CD4-positive, alpha-beta T cell treated with Interleukin-12 subunit alpha and Interleukin-12 subunit beta, for 1 hour (primary cell): ENCODE results near the gene CEP131.
"Not testable (repeated sequence)": the region's sequence is repeated elsewhere in the genome, so short reads cannot be mapped to it uniquely, and the experiment has no call there.

ENCODE experiments used
- DNase-seq: peaks from one replicate; pipeline ENCODE4 v3.0.0-alpha.2; 2020

CEP131 gene

DNA sequence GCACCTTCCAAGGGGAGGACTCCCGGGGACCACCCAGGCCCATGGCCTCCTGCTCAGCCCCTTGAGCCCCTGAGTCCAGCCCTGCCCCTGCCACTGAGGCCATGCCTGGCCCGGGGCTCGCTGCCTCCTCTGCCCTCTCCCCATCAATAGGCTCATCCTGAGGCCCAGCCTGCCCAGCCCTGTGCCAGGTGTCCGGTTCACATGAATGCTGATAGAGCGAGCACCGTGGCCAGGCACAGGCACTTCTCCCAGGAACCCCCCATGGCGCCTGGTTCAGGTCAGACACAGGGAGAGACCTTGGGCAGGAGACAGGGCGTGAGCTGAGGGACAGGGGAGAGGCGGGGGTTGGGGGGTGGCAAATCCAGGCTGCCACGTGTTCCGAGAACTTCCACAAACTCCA, 60.3 kb downstream of the CEP131 start:
- DNase-seq, result no peak

DNA sequence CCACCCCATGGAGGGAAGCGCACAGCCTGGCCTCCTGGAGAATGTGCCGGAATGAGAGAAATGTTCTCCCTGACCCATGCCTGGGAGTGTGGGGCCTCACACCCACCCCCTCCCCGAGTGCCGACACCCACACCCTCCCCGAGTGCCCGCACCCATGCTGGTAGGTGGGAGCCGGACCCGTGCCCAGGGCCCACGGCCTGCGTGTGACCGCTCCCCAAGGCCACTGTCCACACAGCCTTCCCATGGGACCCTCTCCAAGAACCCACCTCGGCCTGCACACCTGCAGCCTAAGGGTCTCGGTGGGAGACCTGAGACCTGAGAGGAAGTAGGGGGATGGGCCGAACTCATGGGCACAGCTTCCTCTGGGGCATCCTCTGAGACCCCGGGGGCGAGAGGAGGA, 60.8 kb downstream of the CEP131 start:
- no peak for DNase-seq

DNA sequence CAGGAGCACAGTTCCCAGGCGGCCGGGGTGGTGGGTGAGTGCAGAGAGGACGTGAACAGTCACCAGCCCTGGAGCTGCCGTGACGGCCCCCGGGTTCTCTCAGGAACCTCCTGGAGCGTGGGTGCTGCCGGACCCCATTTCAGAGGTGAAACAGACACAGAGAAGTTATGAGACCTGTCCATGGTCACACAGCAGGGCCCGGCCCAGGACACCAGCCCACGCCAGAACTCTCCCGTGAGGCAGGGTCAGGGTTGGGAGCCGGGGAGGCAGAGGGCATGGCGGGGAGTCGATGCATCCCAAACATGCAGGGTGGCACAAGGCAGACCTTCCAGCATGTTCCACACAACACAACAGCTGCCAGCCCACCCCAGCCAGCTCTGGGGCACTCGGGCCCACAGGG, 61.2 kb downstream of the CEP131 start:
- no peak for DNase-seq

DNA sequence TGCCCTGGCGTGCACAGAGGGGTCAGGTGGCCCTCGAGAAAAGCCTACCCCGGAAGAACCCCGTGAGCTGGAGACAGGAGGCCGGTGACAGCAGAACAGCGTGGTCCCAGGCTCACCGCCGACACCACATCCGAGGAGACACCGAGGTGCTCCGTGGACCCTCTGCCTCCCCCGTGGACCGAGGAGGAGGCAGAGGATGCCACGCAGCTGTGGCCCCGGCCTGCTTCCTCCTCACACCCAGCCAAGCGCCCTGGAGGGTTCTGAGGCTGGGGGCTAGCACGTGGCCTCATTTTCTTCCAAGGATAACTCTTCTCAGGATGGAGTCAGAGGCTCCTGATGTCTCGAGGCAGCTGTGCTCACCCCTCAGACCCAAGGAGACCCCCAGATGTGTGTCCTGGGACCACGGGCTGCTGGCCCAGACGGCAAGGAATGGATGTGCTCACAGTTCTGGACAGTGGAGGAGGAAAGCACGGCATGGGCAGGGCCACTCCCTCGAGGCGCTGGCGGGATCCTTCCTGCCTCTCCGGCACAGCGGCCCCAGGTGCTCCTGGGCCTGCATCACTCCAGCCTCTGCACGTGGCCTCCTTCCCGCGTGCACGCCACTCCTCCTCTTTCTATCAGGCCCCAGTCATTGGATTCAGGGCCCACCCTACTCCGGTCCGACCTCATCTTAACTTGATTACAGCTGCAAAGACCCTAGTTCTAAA, 61.9 kb downstream of the CEP131 start:
- no peak for DNase-seq

DNA sequence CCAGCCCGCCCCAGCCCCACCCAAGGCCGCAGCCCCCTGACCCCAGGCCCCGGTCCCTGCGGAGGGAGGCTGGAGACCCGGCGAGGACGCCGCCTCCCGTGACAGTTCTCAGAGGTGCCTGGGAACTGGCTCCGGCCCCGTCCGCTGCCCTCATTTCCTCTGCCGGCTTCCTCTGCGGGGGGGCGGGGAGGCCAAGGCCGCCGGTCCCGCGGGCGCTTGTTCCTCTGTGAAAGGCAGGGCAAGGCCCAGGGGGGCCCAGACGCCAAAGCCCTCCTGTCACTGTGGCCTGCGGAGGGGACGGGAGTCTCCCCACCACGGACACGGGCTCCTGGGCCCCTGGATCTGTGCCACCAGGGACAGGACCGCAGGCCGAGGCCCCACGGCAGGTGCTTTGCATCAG, 62.5 kb downstream of the CEP131 start:
- no peak for DNase-seq

DNA sequence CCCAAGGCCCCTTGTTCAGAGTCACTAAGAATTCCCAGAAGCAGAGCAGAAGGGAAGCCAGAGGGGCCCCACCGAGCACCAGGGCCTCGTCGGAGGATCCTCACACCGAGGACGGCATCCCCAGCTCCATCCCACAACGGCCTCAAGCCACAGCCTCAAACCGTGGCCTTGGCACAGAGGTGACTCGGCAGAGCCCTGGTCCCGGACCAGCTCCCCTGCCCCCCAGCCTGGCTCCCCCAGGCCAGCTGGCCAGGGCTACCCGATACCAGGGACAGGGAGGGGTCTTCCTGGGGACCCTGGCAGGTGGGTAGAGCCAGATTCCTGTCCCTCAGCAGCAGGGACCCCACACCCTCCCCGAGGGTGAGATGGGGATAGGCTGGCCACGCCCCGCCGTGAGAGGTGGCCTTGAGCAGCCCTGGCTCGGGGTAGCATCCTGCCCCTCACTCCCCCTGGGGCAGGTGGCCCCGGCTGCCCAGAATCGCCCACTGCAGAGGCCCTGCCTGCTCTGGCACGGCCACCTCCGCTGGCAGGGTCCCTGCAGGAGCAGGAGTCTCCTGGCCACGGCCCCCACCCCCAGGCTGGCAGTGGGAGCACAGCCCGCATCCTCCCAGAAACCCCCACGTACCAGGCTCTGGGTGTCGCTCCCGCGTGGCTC, 63.0 kb downstream of the CEP131 start:
- DNase-seq, result no peak

DNA sequence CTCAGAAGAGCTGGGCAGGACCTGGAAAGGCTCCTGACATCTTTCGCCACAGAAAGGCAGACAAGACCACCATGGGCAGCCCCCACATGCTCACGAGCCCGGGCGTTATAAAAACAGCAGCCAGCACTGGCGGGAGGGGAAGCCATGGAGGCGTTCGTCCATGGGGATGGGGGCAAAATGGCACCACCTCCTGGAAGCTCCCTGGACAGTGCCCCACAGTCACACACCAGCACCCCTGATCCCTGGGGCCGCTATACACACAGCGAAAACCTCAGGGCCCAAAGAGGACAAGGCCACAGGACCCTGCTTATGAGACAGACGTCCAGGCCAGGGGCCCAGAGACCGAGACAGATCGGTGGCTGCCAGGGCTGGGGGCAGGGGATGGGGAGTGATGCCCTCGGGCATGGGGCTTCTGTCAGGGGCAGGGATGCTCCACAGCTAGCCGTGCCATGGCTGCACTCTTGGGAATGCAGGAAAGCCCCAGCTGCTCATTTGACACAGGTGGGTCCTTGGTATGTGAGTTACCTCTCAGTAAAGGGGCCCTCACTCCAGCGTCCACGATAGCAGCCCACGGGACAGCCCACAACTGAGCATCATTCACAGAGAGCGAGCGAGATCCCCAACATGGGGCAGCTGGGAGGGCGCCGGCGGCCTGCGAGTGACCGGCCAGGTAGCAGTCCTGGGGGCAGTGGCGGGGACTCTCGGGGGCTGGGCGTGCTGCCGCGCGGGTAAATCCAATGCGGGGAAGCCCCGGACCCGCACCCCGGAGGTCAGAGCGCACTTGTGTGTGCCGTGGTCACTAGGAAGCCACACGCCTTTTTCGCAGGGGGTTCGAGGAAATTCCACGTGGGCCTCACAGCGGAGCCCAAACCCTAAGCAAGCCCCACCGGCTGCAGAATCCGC, 63.8 kb downstream of the CEP131 start:
- DNase-seq, result no peak

DNA sequence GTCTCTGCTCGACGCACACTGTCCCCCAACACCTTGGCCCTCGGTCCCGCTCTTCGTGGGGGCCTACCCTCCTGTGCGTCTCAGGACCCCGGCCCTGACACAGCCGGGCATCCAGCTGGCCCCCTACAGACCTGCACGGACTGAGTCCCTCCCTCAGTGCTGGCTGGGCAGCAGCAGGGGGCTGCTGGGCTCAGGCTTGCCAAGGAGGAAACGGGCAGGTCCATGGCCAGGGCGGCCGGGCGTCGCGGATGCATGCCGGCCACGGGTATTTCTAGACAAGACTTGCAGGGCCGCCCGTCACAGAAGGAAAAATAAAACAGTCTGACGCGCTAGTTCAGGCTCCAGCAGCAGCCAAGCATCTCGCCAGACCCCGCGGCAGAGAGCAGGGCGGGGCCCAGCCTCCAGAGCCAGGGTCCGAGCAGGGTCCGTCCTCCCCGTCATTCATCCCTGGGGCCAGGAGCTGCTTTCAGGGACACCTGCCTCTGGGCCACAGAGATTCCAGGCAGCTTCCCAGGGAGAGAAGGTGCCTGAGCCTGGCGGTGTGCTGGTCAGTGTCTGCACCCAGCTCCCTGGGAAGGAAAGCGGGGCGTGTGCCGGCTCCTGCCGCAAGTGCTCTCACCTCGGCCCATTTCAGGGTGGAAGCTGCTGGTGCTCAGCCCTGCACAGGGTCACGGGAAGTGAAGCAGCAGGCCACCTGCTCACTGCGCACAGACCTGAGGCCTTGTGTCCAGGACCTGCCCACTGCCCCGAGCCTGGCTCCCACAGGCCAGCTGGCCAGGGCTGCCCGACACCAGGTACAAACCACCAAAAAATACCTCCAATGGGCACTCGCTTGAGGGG, 64.7 kb downstream of the CEP131 start:
- no peak for DNase-seq

DNA sequence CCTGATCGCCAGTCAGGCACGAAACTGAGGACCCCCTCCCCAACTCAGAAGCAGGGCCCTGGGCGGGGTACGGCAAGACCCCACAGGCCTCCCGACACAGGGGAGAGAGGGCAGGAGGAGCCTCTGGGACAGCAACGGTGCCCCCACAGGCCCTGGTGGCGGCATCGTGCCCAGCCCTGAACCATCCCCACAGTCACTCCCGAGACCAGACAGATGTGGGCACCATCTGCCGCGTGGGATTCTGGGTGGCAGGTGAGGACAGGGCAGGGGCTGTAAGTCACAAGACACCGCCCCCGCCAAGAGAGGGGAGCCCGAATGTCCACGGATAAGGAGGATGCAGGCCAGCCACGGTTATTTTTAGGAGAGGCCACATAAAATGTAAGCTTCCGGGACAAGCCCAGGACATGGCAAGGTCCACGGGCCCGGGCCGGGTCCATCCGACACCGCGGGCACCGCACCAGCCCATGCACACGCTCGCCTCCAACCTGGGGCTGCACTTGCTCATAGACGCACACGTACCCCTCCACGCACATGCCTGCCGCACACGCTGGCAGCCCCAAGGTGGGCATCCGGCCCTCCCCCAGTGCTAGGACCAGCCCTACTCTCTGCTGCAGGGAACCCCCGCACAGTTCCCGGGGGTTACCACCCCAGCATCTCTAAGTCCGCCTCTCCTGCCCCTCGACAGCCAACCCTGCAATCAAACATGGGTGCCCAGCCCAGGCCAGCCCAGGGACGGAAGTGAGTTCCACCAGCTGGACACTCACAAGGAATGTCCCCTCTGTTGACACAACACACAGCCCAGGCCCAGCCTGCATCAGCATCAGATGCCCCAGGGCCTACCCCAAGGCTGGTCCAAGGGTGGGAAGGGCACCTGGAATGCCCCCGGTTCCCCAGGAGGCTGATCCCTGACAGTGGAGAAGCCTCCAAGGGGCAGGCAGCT, 65.6 kb downstream of the CEP131 start:
- no peak for DNase-seq

DNA sequence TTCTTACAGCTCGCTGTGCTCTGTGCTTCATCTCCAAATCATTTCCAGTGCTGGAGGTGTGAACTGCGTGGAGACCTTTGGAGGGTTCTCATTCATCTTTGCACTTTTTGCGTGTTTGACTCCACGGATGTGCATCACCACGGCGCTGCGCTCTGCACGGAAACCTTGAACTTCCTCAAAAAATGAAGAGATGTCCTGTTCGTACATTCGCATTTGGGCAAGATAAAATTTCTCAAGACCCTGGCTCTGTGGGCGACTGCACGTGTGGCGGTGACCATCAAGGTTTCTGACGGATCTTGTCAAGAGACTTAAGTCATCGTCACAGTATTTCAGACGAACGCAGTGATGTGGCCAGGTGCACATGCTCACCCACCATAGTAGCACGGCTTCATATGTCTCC, 67.8 kb downstream of the CEP131 start:
- no peak for DNase-seq

DNA sequence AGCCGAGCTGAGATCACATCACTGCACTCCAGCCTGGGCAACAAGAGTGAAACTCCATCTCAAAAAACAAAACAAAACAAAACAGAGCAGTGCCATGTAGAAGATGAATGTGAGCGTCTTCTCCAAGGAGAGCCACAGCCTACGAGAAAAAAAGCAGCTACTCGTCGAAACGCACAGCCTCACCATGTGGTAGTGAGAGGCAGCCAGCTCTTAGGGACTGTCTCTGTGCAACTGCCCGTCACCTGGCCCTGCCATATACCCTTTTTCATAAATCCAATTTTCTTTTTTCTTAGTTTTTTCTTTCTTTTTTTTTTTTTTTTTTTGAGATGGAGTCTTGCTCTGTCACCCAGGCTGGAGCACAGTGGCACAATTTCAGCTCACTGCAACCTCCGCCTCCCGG, 68.7 kb downstream of the CEP131 start:
- not testable (repeated sequence) for DNase-seq

DNA sequence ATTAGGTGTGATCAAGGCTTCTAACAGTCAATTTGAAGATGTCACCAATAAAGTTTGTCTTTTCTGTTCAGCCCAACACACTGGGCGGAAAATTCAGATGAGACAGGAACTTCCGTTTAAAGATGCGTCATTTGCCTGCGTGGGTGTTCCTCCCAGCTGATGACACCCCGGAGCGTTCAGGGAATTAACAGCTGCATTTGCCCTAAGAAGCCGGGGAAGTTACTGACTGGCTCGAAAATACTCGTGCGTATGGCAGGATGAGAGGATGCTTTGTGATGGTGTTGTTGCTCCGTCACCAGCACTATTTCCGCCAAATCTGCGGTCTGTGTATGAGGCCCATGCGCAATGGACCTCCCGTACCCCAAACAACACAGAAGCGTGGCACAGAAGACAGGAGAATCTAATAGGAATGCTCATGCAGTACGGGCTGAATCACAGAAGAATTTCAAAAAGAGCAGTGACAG, 69.4 kb downstream of the CEP131 start:
- DNase-seq, result peak; percentile 27

DNA sequence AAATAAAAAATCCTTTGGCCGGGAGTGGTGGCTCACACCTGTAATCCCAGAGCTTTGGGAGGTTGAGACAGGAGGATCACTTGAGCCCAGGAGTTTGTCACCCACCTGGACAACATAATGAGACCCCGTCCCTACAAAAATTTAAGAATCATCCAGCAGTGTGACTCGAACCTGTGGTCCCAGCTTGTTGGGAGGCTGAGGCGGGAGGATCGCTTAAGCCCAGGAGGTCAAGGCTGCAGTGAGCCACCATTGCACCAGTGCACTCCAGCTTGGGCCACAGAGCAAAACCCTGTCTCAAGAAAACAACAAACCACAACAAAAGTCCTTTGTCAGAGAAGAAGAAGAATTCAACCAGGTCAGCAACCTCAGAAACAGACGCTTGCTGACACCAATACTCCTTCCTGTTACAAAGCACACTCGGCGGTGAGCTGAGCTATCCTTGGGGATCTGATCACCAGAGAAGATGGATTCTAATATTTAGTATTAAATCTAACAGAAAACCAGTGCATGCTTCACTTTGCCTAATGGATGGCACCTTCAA, 70.4 kb downstream of the CEP131 start:
- DNase-seq, result no peak

DNA sequence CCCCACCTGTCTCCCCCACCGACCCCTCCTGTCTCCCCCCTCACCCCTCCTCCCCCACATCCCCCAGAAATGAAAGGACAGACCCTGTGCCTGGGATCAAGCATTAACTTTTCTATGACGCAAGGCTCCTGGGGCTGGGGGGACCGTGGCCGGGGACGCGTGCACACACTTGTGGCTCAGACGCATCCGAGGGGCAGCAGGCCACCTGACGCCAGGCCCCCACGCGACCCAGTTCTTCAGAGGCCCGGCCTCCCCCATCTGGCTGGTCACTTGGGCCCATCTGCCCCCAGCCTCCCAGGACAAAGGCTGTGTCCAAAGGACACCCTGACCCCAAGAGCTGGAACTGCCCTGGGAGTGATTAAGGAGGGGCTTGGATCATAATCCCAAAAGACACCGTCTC, 71.5 kb downstream of the CEP131 start:
- no peak for DNase-seq

DNA sequence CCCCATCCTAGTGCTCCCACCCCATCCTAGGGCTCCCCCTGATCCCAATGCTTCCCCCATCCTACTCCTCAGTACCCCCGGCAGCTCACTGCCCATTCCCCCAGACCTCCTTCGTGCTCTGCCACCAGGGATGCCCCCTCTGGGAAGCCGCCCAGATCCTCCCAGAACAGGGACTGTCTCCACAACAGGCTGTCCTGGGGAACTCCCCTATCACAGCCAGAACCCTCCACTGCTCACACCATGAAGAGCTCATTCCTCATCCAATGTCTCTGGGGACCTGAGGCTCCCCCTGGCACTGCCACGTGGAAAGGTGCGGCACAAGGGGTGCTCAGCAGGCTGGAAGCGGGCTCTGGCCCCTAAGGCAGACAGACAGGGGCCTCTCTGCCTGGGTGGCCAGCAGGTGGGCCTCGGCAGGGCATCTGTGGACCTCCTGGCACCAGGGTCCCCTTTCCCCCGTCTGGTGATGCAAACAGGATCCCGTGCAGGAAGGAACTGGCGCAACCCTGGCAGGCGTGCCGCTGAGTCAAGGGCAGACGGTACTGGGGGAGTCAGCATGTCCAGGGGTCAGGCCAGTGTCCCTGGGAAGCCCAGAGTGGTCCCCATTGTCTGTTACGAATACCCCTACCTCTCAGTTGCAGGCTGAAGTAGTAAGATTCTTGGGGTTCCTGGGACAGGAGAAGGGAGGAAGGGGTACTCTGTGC, 72.2 kb downstream of the CEP131 start:
- DNase-seq, result no peak

DNA sequence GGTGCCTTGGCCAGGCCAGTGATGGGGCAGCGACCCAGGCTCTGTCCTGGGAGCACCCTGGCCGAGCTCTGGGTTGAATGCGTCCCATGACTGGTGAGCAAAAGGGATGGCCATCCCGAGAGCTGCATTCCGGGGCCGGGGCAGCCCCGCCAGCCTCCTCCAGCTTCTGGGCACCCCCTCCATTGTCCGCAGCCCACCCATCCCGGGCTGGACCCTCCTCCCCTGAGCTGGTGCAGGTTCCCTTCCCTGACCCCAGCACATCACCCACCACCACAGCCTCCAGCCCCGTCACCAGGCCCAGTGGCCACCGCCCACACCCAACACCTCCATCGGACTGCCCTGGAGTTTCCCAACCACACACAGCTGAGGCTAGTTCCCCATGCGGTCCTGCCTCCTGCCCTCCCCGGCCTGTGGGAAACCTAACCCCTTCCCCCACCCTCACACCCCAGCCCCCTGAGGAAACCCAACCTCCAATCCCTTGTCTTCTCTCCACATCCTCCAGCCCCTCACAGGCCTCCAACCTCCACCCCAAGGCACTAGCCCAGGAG, 73.7 kb downstream of the CEP131 start:
- DNase-seq, result no peak

DNA sequence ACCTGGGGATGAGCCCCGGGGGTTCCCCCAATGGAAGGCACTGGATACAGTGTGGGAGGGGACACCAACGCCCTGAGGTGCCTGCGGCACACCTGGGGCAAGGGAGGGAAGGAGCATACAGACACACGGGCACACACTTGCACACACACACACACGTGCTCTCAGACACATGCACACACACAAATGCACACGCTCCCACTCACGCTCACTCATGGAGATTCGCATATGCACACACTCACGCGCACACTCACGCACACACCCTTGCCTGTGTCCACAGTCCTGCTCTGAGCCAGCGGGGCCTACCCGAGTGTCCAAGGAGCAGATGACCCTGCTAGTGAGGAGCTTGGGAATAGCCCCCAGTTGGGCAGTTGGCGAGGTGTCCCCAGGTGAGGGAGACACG, 74.2 kb downstream of the CEP131 start:
- no peak for DNase-seq

DNA sequence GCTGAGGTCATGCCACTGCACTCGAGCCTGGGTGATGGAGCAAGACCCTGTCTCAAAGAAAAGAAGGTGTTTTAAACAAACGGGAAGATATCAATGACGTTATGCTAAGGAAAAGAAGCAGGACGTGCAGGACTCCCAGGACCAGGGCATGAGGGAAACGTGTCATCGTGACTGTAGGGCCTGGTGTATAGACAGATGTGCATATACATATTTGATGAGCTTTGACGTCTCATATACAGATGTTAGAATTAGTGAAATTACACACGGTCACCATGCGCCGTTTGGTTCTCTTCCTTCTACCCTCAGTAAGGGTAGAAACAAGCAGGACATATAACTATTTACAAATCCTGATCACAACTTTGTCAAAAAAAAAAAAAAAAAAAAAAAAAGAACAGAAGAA, 75.1 kb downstream of the CEP131 start:
- DNase-seq, result no peak

DNA sequence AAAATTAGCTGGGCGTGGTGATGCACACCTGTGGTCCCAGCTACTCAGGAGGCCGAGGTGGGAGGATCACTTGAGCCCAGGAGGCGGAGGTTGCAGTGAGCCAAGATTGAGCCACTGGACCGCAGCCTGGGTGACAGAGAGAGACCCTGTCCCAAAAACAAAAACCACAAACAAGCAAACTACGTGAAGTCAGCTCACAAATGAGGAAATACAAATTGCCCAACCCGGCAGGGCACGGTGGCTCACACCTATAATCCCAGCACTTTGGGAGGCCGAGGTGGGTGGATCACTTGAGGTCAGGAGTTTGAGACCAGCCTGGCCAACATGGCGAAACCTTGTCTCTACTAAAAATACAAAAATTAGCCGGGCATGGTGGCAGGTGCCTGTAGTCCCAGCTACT, 76.6 kb downstream of the CEP131 start:
- not testable (repeated sequence) for DNase-seq

DNA sequence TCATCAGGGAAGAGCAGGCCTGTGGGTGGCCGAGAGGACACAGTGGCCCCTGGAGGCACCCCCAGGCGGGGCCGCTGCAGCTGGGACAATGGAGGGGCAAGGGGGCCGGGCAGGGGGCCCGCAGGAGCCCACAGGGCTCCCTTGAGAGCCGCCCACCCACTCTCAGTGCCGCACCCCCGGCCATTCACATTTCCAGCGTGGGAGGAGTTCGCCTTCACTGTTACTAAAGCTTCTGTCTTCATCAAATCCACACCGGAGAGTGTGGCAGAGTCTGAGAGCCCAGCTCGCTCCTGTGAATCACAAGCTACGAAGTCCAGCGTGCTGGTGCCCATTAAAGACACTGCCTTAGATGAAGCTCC, 78.4 kb downstream of the CEP131 start:
- no peak for DNase-seq
